HG03139 (cell line): ENCODE measurements around the gene FILIP1L.
"Not testable (repeated sequence)": the region's sequence is repeated elsewhere in the genome, so short reads cannot be mapped to it uniquely, and the experiment has no call there.

ENCODE experiments used
- ATAC-seq: cut with Tn5 transposase; IDR thresholded peaks from one replicate; pipeline ENCODE4 v1.9.1; 2021; ENCODE audit not compliant: unreplicated experiment

FILIP1L gene

GRCh38 chr3:100075851-100076730 lies 38.2 kb downstream of the FILIP1L start:
- ATAC-seq = no peak

- no peak for ATAC-seq
These were observed 39.1 kb downstream of the FILIP1L start for GRCh38 chr3:100075196-100075595.

DNA sequence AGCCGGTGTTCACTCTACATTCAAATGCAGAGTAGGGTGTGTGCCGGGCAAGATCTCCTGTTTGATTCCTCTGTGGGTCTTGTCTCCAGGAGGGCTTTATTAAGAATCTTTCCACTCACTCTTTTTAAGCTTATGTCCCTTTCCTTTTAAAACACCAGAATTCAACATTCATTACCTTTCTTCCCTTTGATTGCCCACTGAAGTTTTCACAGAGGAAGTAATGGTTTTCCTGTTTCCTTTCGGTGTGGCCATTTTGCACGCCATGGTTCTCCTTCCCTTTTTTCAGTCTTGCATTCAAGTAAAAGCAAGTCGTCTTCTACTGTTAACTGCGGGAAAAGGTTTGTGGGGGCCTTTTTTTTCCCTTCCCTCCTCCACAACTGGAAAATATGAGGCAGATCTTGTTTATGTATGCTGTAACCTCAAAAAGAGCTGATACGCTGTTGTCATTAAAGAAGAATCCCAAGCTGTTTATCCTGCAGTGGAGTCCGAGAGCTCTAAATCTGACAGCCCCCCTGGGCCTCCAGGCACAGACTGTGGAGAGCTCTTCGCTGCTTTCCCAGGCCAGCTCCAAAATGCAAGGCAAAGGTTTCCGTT lies 40.5 kb downstream of the FILIP1L start:
- no peak for ATAC-seq

GRCh38 chr3:100073049-100073713 lies 41.1 kb downstream of the FILIP1L start:
- no peak for ATAC-seq

DNA sequence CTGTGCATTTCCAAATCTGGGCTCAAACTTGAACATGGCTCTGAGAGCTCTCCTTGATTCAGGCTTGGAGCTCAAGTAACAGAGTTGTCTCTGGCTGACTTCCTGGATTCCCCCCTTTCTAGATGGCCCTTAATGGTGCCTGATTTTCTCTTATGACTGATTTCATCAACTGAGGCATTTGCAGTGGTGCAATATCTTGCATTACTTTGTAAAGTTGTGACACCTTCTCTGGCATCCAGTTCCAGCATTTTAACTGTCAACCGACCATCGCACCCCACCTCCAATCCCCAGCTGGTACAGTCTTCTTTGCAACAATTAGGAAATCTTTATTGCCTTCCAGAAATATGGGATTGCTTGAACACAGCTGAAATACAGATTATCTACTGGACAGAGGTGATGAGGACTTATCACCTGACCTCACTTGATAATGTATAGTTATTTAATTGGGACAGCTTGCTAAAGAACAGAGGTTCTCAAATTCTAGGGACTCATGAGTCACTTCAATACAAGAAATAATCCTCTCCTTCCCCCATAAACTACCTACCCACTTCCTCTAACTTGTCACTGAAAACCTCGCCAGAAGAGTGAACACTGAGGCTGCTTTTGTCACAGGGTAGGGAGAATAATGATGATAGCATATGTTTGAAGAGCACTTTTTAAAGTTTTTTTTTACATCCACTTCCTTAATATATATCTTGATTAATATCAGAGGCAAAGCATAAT lies 41.8 kb downstream of the FILIP1L start:
- no peak for ATAC-seq

DNA sequence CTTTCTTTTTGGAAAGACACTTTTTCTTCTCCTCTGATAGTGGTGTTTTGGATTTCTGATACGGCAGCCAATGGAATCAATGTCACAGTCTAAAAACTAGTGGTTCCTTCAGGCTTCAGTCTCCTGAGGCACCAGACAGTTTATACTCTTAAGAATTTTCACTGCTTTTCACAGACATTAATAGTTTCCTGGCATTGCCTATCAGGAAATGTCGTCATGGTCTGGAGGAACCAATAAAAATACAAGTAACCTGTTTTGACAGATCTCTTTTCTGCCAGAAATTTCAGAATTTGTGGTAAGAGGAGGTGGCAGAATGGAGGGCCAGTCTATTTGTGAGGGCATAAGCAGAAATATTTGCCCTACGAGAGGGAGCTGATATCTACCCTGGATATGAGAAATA lies 44.8 kb downstream of the FILIP1L start:
- ATAC-seq = no peak

- peak; percentile 59 for ATAC-seq
These were observed 45.5 kb downstream of the FILIP1L start for GRCh38 chr3:100068826-100069225.

GRCh38 chr3:100067589-100067988 lies 46.7 kb downstream of the FILIP1L start:
- ATAC-seq = no peak

DNA sequence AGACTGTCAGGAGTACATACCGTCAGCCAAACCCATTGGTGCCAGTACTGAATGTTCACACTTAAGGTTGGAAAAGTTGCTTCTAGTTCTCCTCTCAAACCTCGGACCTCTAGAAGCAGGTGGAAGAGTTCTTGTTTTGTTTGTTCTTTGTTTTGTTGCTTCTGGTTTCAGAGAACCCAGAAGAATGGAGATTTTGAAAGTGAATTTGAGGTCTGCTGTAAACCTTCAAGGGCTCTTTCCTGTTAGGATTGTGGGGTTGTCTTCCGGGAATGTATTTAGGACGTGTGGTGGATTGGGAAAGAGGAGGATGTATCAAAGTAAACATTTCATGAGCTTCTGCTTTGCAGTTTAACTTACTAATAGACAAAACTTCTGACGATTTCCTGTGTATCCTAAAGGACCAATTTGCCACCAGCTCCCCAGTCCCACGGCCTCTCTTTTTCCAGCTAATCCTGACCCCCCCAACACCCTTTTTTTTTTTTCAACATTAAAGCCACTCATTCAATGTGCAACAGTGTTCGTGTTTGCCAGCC lies 50.3 kb downstream of the FILIP1L start:
- ATAC-seq = no peak

DNA sequence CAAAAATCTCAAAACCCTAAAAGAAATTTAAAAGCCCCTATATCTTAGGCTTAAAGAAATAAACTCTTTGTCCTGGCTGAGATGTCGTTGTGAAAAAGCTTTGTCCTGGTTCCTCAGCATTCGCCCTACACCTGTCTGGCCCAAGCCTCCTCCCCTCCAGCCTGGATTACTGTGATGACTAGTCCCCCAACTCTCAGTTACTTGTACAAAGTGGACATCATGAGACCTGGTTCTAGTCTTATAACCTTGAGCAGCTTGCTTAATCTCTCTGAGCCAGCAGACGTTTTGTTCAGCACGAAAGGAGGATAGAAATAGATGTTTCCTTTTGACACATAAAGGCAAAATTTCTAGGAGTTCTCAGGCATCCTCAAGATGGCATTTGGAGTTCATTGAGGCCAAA lies 51.6 kb downstream of the FILIP1L start:
- no peak for ATAC-seq

GRCh38 chr3:100060685-100061484 lies 53.4 kb downstream of the FILIP1L start:
- no peak for ATAC-seq

DNA sequence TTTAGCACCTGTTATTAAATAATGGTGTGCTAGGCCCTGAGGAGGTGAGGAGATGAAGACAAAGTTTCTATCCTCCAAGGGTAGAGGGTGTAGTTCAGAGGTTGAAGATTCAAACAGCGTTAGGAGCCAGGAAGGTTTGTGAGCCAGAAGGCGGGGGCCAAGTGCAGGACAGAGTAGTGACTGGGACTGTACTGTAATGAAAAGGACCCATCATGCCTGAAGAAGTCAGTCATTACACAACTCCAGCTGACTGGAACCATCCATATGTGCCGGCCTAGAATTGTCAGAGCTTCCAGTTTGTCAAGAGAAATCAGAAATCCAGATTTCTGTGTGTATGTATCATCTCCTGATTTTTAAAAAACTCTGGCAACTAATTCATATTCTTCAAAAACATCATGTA lies 54.8 kb downstream of the FILIP1L start:
- ATAC-seq = no peak

GRCh38 chr3:100057716-100058575 lies 56.4 kb downstream of the FILIP1L start:
- ATAC-seq = no peak

GRCh38 chr3:100053951-100054620 lies 60.2 kb downstream of the FILIP1L start:
- no peak for ATAC-seq

GRCh38 chr3:100051513-100051912 lies 62.8 kb downstream of the FILIP1L start:
- ATAC-seq = not testable (repeated sequence)

GRCh38 chr3:100048248-100048647 lies 66.1 kb downstream of the FILIP1L start:
- no peak for ATAC-seq

GRCh38 chr3:100047455-100048141 lies 66.7 kb downstream of the FILIP1L start:
- ATAC-seq = peak; percentile 66

GRCh38 chr3:100046986-100047385 lies 67.3 kb downstream of the FILIP1L start:
- no peak for ATAC-seq
